HG02852 (cell line): ENCODE results near the gene BMP7.

Experiments used
- ATAC-seq: cut with Tn5 transposase; IDR thresholded peaks from one replicate; pipeline ENCODE4 v1.9.1; 2021; ENCODE audit warnings: mild to moderate bottlenecking, moderate library complexity; ENCODE audit not compliant: unreplicated experiment

BMP7 gene

DNA sequence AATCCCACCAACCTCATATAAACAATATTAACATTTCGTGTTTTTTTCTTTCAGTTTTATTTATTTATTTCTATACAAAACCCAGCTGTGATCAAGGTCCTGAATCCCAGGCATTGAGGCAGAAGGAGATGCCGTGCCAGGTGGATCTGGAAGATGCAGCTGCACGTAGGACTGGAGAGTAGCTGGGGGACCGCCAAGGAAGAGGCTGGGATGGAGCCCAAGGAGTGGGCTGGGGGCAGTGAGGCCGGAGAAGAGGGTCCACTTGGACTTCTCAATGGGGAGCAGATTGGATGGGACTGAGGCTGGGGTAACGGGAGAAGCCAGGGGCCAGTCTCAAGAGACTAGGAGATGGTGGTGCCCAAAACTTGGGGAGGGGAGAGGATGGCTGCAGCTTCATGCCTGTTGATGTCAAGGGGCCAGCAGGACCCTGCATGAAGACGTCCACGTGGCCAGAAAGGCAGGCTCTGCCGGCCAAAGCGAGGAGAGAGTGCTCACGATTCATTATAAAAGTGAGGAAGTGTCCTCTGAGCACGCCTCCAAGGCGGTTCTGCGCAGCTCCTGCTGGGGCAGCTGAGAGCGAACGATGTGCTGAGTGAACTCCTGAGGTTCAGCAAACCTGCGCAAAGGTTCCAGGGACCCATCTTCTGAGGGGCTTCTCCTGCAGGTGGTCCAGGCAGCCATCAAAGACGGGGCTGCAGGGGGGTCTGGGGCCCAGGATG lies 110.3 kb downstream of the BMP7 start:
- ATAC-seq = no peak

DNA sequence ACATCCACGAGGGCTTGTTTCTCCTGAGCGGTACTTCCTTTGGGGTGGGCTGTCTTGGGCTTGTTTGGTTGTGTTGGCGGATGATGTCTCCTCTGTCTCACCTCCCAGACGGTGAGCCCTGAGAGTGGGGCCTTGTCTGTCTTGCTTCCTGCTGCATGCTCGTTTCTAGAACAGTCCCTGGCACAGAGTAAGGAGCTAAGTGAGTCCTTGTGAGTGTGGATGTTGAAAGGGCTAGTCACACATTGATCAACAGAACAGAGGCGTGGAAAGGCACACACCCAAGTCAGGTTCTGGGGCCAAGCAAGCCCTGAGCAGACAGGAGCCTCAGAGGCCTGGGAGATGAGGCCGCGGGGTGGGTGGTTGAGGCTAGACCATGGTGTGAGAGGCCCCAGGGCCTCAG lies 111.0 kb downstream of the BMP7 start:
- no peak for ATAC-seq

GRCh38 chr20:57153238-57153905 lies 113.1 kb downstream of the BMP7 start:
- ATAC-seq = no peak

- no peak for ATAC-seq
Observed at GRCh38 chr20:57152557-57152956, 113.9 kb downstream of the BMP7 start.

- ATAC-seq = no peak
Observed at GRCh38 chr20:57150559-57150958, 115.9 kb downstream of the BMP7 start.

GRCh38 chr20:57148263-57148662 lies 118.2 kb downstream of the BMP7 start:
- no peak for ATAC-seq

- no peak for ATAC-seq
Observed at GRCh38 chr20:57147185-57147584, 119.3 kb downstream of the BMP7 start.

DNA sequence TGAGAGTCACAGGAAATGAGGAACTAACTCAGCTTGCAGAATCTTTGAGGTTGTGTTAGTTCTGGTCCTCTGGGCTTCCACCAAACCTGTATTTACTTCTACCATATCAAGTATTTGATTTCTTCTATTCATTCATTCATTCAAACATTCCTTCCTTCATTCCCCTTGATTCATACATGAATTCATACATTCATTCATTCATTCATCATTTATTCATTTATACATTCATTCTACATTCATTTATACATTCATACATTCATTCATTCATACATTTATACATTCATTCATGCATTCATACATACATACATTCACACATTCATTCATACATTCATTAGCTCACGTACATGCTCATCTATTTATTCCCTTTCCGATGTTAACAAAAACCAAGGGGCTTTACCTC lies 120.3 kb downstream of the BMP7 start:
- ATAC-seq = no peak

DNA sequence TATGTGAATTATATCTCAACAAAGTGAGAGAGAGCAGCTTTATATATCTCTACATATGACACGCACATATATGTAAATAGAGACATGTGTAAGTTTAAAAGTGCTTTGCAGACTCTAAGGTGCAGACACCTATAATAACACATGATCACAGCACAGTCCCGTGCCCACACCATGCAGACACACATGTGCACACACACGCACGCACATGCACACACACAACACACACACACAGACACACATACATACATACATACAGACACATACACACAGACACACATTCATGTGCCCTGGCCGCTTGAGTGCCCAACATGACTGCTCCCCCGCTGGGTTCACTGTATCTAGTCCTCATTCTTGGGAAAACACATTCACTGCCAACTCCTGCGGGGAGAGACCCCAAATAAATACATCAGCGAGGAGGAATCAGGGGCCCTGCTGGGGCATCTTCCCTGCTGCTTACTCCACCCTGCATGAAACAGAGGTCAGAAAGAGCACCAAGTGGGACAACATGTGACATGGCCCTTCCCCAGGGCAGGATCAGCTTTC lies 121.3 kb downstream of the BMP7 start:
- ATAC-seq = no peak

DNA sequence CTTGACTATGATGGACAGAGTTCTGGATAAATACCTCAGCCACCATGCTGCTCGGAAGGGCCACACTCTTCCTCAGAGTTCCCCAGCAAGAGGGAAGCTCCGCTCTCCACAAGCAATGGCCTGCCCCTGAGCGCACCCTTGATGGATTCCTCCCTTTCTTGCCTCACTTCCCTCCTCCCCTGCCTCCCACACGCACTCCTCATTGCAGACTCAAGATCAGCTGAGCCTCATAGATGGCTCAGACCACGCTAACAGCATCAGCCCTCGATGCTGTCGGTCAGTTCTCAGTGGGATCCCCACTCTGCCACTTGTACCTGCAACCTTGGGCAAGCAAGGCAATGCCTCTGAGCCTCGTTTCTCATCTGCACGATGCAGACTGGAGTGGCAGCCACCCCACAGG lies 123.3 kb downstream of the BMP7 start:
- no peak for ATAC-seq

DNA sequence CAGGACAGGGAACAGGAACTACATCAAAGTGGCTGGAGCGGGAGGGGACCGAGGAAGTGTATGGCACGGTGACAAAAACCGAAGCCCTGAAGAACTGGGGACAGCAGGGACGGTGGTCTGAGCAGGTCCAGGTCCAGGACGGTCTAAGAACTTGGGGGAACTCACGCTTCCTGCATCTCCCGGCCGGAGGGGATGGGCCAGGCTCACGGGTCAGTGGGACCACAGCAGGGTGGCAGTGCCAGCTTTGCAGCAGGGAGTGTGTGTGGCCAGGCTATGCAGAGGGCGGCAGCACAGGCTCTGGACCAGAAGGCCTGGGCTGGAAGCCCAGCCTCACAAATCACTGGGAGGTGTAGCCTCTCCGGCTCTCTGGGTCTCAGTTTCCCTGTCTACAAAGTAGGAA lies 123.8 kb downstream of the BMP7 start:
- no peak for ATAC-seq

DNA sequence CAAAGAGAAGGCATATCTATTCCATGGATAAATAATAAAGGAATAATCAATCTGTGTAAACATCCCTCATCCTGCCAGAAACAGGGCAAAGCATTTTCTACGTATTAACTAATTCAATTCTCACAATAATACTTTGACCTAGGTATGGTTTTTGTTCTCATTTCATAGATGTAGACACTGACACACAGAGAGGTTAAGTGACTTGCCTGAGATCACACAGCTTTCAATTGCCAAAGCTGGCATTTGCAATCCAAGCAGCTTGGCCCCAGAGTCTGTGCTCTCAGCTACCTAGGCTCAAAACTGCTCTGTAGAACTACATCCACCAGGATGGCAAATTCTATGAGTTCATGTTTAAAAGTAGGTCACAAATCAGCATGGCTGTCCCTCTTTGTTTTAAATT lies 124.9 kb downstream of the BMP7 start:
- no peak for ATAC-seq

- no peak for ATAC-seq
Observed at GRCh38 chr20:57140416-57140965, 126.0 kb downstream of the BMP7 start.

DNA sequence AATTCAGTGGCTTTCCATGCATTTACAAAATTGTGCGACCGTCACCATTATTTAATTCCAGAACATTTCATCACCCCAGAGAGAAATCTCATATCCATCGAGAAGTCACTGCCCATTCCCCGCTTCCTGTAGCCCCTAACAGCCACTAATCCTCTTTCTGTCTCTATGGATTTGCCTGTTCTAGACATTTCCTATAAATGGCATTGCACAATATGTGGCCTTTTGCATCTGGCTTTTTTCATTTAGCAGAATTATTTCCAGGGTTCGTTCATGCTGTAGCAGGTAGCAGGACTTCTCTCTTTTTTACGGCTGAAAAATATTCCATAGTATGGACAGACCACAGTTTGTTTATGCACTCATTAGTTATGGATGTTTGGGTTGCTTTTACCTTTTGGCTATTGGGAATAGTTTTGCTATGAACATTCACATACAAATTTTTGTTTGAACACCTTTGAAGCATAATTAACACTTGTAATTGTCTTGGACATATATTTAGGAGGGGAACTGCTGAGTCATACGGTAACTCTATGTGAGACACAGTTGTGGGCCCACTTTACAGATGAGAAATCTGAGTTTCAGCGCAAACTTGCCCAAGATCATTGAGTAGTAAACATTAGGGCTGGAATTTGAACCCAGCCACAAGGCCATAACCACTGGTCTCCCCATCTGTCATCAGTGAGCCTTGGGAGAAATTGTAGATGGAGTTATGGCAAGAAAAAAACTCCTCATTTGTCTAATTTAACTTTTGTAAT lies 126.9 kb downstream of the BMP7 start:
- ATAC-seq = no peak

DNA sequence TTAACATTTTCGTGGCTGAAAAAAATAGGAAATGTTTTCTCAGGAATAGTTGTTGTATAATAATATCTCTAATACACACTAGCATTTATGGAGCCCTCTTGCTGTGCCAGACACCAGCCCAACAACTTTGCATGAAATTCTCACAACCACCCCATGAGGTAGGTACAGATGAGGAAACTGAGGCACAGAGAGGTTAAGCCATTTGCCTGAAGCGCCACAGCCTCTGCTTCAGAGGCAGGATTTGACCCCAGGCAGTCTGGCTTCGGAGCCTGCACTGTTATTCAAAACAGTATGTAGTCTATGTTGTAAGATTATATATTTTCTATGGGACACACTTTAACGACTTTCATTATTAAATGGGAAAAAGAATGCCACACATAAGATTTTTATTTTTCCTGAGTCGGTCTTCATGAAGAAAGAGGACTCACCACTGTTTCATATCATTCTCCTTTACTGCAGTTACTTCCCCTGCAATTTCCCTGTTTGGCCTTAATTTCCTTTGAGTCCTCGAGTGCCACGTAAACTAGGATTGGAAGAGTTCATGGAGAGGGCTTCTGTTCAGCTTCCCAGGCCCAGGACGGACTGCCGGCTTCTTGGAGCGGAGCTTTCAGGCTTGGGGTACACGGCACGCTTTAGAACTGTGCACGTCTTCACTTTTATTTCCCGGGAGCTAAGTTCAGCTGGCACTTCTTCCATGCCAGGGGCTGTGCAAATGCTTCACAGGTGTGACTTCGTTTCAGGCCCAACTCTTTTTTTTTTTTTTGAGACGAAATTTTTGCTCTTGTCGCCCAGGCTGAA lies 128.0 kb downstream of the BMP7 start:
- ATAC-seq = no peak

DNA sequence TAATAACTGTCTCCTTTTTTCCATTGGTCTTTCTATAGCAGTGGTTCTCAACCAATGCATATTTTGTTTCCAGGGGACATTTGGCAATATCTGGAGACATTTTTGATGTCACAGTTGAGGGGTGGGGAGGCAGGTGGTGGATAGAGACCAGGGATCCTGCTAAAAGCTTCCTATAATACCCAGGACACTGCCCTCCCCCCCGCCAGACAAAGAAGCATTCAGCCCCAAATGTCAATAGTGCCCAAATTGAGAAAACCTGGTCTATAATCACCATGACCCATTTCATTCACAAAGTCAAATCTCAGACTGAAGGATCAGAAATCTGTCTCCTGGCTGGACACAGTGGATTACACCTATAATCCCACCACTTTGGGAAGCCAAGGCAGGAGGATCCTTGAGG lies 128.8 kb downstream of the BMP7 start:
- no peak for ATAC-seq

DNA sequence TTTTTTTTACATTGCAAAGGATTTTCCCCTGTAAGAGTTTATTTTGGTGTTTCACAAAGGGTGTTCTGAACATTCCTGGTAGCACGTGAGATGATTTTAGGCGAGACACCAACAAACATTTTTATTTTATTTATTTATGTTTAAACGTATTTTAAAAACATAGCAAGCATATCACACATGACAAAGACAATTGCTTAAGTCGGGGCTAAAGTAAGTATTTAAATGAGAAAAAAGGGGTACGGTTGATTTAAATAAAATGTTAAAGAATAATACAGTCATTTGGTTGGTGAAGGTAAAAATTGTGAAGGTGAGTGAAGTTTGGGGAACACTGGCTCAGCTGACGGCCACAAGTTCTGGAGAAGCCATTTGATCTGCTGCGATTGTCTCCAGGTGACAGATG lies 129.7 kb downstream of the BMP7 start:
- no peak for ATAC-seq

DNA sequence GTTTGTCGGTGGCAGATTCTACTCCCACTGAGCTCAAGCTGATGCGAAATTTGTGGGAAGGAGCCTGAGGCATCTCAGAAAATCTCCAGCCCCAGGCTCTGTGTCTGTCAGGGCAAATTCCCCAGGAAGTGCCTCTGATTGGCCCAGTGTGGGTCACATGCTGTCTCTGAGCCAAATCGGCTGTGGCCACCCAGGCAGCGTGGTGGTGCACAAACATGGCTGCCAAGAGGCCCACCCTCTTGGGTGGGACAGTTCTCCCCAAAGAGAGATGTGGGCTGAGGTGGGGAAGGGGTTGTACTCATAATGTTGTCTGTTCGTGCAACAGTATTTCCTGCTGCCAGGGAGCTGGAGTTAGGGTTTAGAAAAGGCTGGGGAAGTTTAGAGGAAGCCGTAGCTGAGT lies 130.6 kb downstream of the BMP7 start:
- no peak for ATAC-seq

DNA sequence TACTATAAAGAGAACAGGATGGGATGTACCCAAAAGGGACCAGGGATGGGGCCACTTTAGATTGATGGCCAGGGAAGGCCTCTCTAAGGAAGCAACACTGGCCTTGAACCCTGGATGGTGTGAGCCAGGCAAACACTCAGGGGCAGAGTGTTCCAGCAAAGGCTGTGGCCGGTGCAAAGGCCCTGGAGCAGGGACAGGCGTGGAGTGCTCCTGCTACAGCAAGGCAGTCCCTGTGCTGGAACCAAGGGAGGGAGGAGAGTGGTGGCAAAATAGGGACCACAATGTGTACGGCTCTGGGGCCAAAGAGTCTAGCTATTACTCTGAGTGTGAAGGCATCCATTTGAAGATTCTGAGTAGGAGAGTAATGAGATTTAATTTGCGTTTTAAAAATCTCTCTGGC lies 131.6 kb downstream of the BMP7 start:
- ATAC-seq = no peak

DNA sequence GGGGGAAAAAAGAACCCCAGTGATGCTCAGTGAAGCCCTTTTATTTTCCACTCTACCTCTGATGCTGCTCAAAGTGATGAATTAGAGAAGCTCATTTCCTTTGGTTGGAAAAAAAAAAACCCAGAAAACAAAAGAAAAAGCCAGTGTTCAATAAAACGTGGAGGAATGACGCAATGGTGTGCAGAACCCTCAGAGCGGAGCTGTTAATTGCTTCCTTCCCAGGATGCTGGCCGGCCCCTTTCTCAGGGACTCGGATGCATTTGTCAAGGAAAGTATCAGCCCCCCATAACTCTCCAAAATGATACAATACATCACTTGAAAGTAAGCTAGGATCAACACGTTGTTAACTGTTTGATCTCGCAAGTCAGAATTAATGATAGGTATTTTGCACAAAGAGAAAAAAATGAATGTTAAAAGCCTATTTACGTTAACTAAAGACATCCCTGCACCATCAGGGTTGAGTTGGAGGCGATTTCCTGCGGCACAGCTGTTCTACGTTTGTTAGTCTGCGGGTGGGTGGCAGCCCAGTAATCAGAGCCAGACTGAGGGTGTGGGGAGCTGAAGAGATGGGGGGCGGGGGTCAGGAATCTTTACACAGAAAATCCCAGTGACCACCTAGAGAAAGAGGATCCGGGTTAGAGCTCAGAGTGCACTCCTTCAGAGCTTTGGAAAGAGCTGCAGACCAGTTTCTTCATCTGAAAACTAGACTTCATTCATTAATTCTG lies 132.4 kb downstream of the BMP7 start:
- no peak for ATAC-seq
